Activated naive CD8-positive, alpha-beta T cell treated with anti-CD3 and anti-CD28 coated beads, Interleukin-2, amount 50 U/mL, for 16 hours (primary cell): ENCODE measurements around the gene CLIC6.
"Not testable (repeated sequence)": the region's sequence is repeated elsewhere in the genome, so short reads cannot be mapped to it uniquely, and the experiment has no call there.

ENCODE experiments used
- DNase-seq: peaks from one replicate; pipeline ENCODE4 v3.0.0-alpha.2; 2020; ENCODE audit warnings: low read depth, low spot score

CLIC6 gene

GRCh38 chr21:34653522-34653921, 15.3 kb upstream of the CLIC6 start:
- no peak for DNase-seq

GRCh38 chr21:34661848-34662247, 6.9 kb upstream of the CLIC6 start:
- DNase-seq, result no peak

- DNase-seq, result no peak
Observed at GRCh38 chr21:34667761-34668160, 1.0 kb upstream of the CLIC6 start.

GRCh38 chr21:34669149-34669879, 520 bp downstream of the CLIC6 start:
- DNase-seq, result no peak

GRCh38 chr21:34669880-34670219, 1.1 kb downstream of the CLIC6 start:
- DNase-seq, result not testable (repeated sequence)

GRCh38 chr21:34670220-34670961, 1.6 kb downstream of the CLIC6 start:
- DNase-seq, result no peak

- DNase-seq, result no peak
Observed at GRCh38 chr21:34670962-34671348, 2.2 kb downstream of the CLIC6 start.

GRCh38 chr21:34671462-34671861, 2.7 kb downstream of the CLIC6 start:
- DNase-seq, result no peak

- no peak for DNase-seq
Observed at GRCh38 chr21:34671891-34672290, 3.1 kb downstream of the CLIC6 start.

GRCh38 chr21:34673006-34673405, 4.2 kb downstream of the CLIC6 start:
- no peak for DNase-seq

- DNase-seq, result no peak
Observed at GRCh38 chr21:34674468-34674867, 5.7 kb downstream of the CLIC6 start.

GRCh38 chr21:34675871-34676270, 7.1 kb downstream of the CLIC6 start:
- no peak for DNase-seq

- DNase-seq, result no peak
Observed at GRCh38 chr21:34679051-34679450, 10.3 kb downstream of the CLIC6 start.

GRCh38 chr21:34684174-34684876, 15.5 kb downstream of the CLIC6 start:
- no peak for DNase-seq

GRCh38 chr21:34687065-34687464, 18.3 kb downstream of the CLIC6 start:
- no peak for DNase-seq

GRCh38 chr21:34687745-34688144, 19.0 kb downstream of the CLIC6 start:
- DNase-seq, result no peak

- no peak for DNase-seq
Observed at GRCh38 chr21:34688145-34688544, 19.4 kb downstream of the CLIC6 start.

GRCh38 chr21:34688715-34689114, 19.9 kb downstream of the CLIC6 start:
- DNase-seq, result no peak

- DNase-seq, result no peak
Observed at GRCh38 chr21:34690041-34690792, 21.4 kb downstream of the CLIC6 start.

- no peak for DNase-seq
Observed at GRCh38 chr21:34690793-34691175, 22.0 kb downstream of the CLIC6 start.

- DNase-seq, result no peak
Observed at GRCh38 chr21:34691390-34692032, 22.7 kb downstream of the CLIC6 start.
